GM10266 (cell line): ENCODE data around the gene RUNX1.

Experiments
- DNase-seq: peaks from one replicate; pipeline ENCODE4 v3.0.0; 2012; ENCODE audit errors: extremely low spot score
- TF ChIP-seq, protein P1 (sequence below): IDR thresholded peaks from 2 replicates; pipeline ENCODE4 v1.5.1; 2012; ENCODE audit warnings: mild to moderate bottlenecking, low read depth; ENCODE audit not compliant: control insufficient read depth, insufficient read depth; ENCODE audit errors: missing control alignments

RUNX1 gene

DNA sequence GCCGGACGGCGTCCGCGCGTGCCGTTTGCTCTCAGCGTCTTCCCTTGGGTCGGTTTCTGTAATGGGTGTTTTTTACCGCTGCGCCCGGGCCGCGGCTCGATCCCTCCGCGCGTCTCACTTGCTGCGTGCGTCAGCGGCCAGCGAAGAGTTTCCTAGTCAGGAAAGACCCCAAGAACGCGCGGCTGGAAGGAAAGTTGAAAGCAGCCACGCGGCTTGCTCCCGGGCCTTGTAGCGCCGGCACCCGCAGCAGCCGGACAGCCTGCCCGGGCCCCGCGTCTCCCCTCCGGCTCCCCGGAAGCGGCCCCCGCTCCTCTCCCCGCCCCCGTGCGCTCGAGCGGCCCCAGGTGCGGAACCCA is 159.8 kb downstream of the RUNX1 start:
- TF ChIP-seq, protein P1, sequence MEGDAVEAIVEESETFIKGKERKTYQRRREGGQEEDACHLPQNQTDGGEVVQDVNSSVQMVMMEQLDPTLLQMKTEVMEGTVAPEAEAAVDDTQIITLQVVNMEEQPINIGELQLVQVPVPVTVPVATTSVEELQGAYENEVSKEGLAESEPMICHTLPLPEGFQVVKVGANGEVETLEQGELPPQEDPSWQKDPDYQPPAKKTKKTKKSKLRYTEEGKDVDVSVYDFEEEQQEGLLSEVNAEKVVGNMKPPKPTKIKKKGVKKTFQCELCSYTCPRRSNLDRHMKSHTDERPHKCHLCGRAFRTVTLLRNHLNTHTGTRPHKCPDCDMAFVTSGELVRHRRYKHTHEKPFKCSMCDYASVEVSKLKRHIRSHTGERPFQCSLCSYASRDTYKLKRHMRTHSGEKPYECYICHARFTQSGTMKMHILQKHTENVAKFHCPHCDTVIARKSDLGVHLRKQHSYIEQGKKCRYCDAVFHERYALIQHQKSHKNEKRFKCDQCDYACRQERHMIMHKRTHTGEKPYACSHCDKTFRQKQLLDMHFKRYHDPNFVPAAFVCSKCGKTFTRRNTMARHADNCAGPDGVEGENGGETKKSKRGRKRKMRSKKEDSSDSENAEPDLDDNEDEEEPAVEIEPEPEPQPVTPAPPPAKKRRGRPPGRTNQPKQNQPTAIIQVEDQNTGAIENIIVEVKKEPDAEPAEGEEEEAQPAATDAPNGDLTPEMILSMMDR: no peak
- DNase-seq: no peak

DNA sequence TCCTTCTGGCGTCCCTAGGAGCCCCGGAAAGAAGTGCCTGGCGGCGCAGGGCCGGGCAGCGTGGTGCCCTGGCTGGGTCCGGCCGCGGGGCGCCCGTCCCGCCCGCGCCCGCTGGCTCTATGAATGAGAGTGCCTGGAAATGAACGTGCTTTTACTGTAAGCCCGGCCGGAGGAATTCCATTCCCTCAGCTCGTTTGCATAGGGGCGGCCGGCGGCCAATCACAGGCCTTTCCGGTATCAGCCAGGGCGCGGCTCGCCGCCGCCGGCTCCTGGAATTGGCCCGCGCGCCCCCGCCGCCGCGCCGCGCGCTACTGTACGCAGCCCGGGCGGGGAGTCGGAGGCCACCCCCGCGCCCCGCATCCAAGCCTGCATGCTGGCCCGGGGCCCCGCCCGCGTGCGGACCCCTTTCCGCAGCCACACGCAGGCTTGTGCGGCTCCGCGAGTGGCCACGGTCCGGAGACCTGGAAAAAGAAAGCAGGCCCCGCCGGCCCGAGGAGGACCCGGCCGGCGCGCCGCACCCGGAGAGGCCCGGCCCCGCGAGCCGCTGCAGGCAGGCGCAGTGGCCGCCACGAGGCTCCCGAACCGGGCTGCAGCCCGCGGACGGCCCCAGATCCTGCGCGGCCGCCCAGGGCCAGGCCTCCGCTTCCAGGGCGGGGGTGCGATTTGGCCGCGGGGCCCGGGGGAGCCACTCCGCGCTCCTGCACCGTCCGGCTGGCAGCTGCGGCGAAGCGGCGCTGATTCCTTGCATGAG is 160.4 kb downstream of the RUNX1 start:
- DNase-seq: peak; percentile 92
- TF ChIP-seq, protein P1: no peak

DNA sequence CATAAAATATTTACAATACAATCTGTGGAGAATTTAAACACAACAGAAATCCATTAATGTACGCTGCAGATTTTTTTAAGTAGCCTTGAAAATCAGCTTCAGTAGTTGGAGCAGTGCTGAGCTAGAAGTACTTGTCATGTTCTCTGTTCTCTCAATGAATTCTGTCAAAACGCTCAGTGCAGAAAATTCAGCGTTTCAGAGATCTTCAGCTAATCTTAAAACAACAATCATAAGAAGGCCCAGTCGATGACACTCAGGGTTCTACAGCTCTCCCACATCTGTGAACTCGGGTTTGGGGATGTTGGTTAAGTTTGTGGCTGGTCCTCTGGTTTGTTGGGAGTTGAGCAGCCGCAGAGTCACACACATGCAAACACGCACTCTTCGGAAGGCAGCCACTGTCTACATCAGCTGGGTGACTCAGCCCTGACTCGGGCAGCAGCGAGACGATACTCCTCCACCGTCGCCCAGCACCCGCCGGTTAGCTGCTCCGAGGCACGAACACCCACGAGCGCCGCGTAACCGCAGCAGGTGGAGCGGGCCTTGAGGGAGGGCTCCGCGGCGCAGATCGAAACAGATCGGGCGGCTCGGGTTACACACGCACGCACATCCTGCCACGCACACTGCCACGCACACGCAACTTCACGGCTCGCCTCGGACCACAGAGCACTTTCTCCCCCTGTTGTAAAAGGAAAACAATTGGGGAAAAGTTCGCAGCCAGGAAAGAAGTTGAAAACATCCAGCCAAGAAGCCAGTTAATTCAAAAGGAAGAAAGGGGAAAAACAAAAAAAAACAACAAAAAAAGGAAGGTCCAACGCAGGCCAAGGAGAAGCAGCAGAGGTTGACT is 161.2 kb downstream of the RUNX1 start:
- TF ChIP-seq, protein P1: no peak
- DNase-seq: peak; percentile 83

DNA sequence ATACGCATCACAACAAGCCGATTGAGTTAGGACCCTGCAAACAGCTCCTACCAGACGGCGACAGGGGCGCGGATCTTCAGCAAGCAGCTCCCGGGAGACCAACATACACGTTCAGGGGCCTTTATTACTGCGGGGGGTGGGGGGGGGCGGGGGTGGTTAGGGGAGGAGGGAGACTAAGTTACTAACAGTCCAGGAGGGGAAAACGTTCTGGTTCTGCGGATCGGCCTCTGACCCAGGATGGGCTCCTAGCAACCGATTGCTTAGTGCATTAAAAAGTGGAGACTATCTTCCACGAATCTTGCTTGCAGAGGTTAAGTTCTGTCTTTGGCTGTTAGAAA is 162.0 kb downstream of the RUNX1 start:
- TF ChIP-seq, protein P1: no peak
- peak; percentile 23 for DNase-seq

DNA sequence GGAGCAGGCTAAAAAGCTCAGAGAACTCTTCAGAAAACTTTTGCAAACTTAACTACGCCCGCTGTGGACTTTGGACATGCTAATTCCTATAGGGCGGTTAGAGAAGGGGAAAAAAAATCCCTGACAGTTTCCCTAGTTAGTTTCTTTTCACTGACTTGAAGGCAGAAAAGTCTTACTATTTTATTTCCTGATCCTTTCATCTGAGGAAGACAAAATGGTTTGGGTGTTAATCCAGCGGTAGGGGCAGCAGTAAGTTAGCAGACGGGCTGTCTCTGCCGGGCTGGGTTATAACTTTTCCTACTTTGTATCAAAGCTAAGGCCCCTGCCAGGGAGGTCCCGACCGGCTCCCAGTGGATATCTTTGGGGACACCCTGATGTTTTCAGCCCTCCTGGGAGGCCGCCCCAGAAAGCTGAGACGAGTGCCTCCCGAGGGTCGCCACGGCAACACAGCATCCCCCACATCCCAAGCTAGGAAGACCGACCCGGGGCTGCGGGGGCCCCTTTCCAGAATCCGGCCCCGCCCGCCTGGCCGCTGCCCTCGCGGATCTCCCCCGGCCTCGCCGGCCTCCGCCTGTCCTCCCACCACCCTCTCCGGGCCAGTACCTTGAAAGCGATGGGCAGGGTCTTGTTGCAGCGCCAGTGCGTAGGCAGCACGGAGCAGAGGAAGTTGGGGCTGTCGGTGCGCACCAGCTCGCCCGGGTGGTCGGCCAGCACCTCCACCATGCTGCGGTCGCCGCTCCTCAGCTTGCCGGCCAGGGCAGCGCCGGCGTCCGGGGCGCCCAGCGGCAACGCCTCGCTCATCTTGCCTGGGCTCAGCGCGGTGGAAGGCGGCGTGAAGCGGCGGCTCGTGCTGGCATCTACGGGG is 162.6 kb downstream of the RUNX1 start:
- DNase-seq: peak; percentile 22
- TF ChIP-seq, protein P1: no peak

DNA sequence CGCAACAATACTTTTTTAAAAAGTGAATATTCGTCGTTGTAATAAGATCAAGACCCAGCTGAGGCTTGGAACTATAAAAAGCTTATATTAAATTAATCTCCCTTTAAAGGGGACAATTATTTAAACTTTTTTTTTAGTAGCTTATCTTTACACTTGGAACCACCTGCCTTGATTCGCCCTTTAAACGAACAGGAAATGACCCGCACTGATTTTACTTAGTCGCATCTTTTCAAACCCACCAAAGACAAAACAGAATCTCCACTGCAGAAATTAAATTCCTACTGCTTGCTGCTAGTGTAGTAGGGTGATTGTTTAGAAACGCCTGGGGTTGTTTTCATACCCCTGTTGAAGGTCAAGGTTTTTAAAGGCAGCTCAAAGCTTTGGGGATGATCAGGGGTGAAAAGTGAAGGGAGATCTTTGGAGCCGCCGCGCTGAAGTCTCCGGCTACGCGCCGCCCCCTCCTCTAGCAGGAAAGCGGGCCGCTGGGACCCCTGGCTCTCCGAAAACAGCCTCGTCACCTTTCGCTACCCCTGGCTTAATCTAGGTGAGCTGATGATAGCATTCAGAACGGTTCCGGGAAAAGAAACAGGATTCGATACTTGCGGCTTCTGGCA is 163.4 kb downstream of the RUNX1 start:
- TF ChIP-seq, protein P1: no peak
- DNase-seq: no peak
